ENCODE results near the gene SNRK. TPM values are rescaled to one million over a fixed set of nuclear protein-coding genes. Genes with fewer than 3 reads are reported as not detected.

The SNRK gene
- total RNA-seq, 1 experiment from 2014 or later: 53.3 TPM

DNA sequence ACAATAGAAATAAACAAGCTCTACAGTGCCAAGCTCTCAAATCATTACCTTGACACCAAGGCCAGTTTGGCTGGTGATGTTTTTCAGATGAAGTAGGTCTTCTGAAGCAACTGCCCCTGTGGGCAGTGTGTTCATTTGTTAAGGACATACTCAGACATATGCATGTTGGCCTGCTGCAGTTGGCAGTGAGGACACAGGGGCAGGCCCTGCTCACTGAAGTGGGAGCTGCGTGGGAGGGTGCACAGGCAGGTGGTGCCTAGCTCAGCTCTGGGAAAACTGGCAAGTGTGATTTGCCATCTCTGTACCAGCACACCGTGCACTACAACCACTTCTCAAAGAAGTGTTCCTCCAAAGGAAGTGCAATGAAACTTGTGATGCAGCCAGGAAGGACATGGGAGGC, 28.5 kb upstream of the SNRK start:
- H3K4me2 ChIP-seq (ENCODE audit: low read length): no peak overlapping the region
- POLR2A ChIA-PET (ENCODE audit: unreplicated experiment): no interaction called here
- DNase-seq (no peak), ATAC-seq (no peak)
- no peaks in the 10 kb centered on the region for H3K79me2 ChIP-seq (ENCODE audit: low read length)
- H3K27ac ChIP-seq (ENCODE audit: low read length): no peak overlapping the region
- no peaks in the 10 kb centered on the region for H4K20me1 ChIP-seq (ENCODE audit: low read length)
- H3K9me3 ChIP-seq (ENCODE audit: low read length): no peaks in the 10 kb centered on the region
- H3K9me2 ChIP-seq (replicated peaks; ENCODE audit: low read length): no peaks in the 10 kb centered on the region
- H3F3A ChIP-seq (ENCODE audit: low read length, unreplicated experiment): no peaks in the 10 kb centered on the region
- TF ChIP-seq EZH2phosphoT487 (IDR thresholded peaks at IDR 0.05; ENCODE audit: borderline replicate concordance, low read length) (no peak), EZH2 (IDR thresholded peaks at IDR 0.05; ENCODE audit: low read length, unreplicated experiment) (no peak)
- TF ChIP-seq, protein P1, sequence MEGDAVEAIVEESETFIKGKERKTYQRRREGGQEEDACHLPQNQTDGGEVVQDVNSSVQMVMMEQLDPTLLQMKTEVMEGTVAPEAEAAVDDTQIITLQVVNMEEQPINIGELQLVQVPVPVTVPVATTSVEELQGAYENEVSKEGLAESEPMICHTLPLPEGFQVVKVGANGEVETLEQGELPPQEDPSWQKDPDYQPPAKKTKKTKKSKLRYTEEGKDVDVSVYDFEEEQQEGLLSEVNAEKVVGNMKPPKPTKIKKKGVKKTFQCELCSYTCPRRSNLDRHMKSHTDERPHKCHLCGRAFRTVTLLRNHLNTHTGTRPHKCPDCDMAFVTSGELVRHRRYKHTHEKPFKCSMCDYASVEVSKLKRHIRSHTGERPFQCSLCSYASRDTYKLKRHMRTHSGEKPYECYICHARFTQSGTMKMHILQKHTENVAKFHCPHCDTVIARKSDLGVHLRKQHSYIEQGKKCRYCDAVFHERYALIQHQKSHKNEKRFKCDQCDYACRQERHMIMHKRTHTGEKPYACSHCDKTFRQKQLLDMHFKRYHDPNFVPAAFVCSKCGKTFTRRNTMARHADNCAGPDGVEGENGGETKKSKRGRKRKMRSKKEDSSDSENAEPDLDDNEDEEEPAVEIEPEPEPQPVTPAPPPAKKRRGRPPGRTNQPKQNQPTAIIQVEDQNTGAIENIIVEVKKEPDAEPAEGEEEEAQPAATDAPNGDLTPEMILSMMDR (conservative IDR thresholded peaks at IDR 0.05; ENCODE audit: low read depth, low read length): no peak
- BruUV-seq (replicated peaks): no TSS peak
- no peak overlapping the region for H3K9ac ChIP-seq (ENCODE audit: low read length)
- CTCF ChIA-PET: no interaction called here
- H3K36me3 ChIP-seq (ENCODE audit: low read depth, low read length): no peaks in the 10 kb centered on the region
- no peak overlapping the region for H3K4me3 ChIP-seq (ENCODE audit: low read length)
- H2AFZ ChIP-seq (ENCODE audit: low read length): no peak overlapping the region
- peaks cover 9% of the 10 kb centered on the region; the same call in 1 of the 2 replicates for H3K4me1 ChIP-seq (ENCODE audit: insufficient read depth, low read length)
- intact Hi-C loops (cut with micrococcal nuclease): no loop called here
- H3K27me3 ChIP-seq (ENCODE audit: low read length): no peaks in the 10 kb centered on the region

DNA sequence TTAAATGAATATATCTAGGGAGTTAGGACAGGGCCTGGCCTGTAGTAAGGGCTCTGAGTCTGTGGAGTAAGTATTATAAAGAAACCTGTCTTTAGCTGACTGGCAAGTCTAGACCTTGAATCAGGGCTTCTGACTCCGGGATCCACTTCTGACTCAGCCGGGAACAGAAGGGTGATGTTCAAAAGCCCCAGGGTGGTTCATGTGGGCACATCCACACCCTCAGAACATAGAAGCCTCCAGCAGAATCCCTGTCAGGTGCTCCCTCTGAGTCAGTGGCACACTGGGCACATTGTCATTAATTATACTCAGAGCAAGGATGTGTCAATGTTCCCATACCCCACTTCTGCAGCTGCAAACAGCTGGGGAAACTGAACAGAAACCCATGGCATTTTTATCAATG, 26.7 kb upstream of the SNRK start:
- H3K9ac ChIP-seq (ENCODE audit: low read length): no peak overlapping the region
- H3K27me3 ChIP-seq (ENCODE audit: low read length): no peaks in the 10 kb centered on the region
- no peaks in the 10 kb centered on the region for H3K79me2 ChIP-seq (ENCODE audit: low read length)
- peak; percentile 80 for ATAC-seq
- H3K4me1 ChIP-seq (ENCODE audit: insufficient read depth, low read length): peaks cover 9% of the 10 kb centered on the region; the same call in 1 of the 2 replicates
- H3K9me3 ChIP-seq (ENCODE audit: low read length): no peaks in the 10 kb centered on the region
- ChIA-PET POLR2A (ENCODE audit: unreplicated experiment) (no interaction called here), CTCF (interaction anchor here (0.5 kb wide), 1 partner anchor 939 kb away, joined by 4 read pairs; no protein-coding TSS in a partner anchor)
- peak overlapping the region; percentile 17; the same call in 1 of the 2 replicates for H3K27ac ChIP-seq (ENCODE audit: low read length)
- DNase-seq: peak; percentile 62
- H3F3A ChIP-seq (ENCODE audit: low read length, unreplicated experiment): no peaks in the 10 kb centered on the region
- H2AFZ ChIP-seq (ENCODE audit: low read length): no peak overlapping the region
- H3K4me3 ChIP-seq (ENCODE audit: low read length): no peak overlapping the region
- H3K36me3 ChIP-seq (ENCODE audit: low read depth, low read length): no peaks in the 10 kb centered on the region
- BruUV-seq (replicated peaks): no TSS peak
- H3K9me2 ChIP-seq (replicated peaks; ENCODE audit: low read length): no peaks in the 10 kb centered on the region
- intact Hi-C loops (cut with micrococcal nuclease): no loop called here
- no peak for TF ChIP-seq EZH2phosphoT487 (IDR thresholded peaks at IDR 0.05; ENCODE audit: borderline replicate concordance, low read length)
- TF ChIP-seq, protein P1 (conservative IDR thresholded peaks at IDR 0.05; ENCODE audit: low read depth, low read length): no peak
- TF ChIP-seq EZH2 (IDR thresholded peaks at IDR 0.05; ENCODE audit: low read length, unreplicated experiment): no peak
- no peak overlapping the region for H3K4me2 ChIP-seq (ENCODE audit: low read length)
- H4K20me1 ChIP-seq (ENCODE audit: low read length): no peaks in the 10 kb centered on the region

DNA sequence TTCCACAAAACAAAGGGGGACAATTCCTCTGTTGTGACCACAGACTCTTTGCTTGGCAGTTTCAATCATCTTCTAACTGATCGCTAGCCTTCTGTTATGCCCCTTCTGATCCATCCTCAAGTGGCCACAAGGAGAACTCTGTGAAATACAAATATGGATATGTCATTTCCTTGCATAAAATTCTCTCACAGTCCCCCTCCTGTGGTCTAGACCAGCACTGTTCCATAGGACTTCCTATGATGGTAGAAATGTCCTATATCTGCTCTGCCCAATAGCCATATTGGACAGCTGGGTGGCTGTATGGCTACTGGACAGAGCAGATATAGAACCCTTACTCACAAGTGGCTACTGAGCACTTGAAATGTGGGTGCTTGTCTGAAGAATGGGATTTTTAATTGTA, 25.9 kb upstream of the SNRK start:
- H3K4me2 ChIP-seq (ENCODE audit: low read length): no peak overlapping the region
- no peak overlapping the region for H2AFZ ChIP-seq (ENCODE audit: low read length)
- DNase-seq (peak; percentile 37), ATAC-seq (peak; percentile 35)
- H3K27ac ChIP-seq (ENCODE audit: low read length): no peak overlapping the region
- no peaks in the 10 kb centered on the region for H3F3A ChIP-seq (ENCODE audit: low read length, unreplicated experiment)
- peaks cover 9% of the 10 kb centered on the region; the same call in 1 of the 2 replicates for H3K4me1 ChIP-seq (ENCODE audit: insufficient read depth, low read length)
- H3K9me3 ChIP-seq (ENCODE audit: low read length): no peaks in the 10 kb centered on the region
- no peak overlapping the region for H3K9ac ChIP-seq (ENCODE audit: low read length)
- ChIA-PET POLR2A (ENCODE audit: unreplicated experiment) (no interaction called here), CTCF (no interaction called here)
- no peaks in the 10 kb centered on the region for H3K27me3 ChIP-seq (ENCODE audit: low read length)
- H4K20me1 ChIP-seq (ENCODE audit: low read length): no peaks in the 10 kb centered on the region
- BruUV-seq (replicated peaks): no TSS peak
- no peaks in the 10 kb centered on the region for H3K36me3 ChIP-seq (ENCODE audit: low read depth, low read length)
- no peaks in the 10 kb centered on the region for H3K9me2 ChIP-seq (replicated peaks; ENCODE audit: low read length)
- H3K79me2 ChIP-seq (ENCODE audit: low read length): no peaks in the 10 kb centered on the region
- intact Hi-C loops (cut with micrococcal nuclease): no loop called here
- TF ChIP-seq, protein P1 (conservative IDR thresholded peaks at IDR 0.05; ENCODE audit: low read depth, low read length): peak; percentile 52
- no peak for TF ChIP-seq EZH2phosphoT487 (IDR thresholded peaks at IDR 0.05; ENCODE audit: borderline replicate concordance, low read length)
- H3K4me3 ChIP-seq (ENCODE audit: low read length): no peak overlapping the region
